Stomach smooth muscle (tissue), 2 donors: ENCODE results near the gene DLL1.

ENCODE experiments used
- H3K27ac ChIP-seq: one replicate; pipeline ENCODE4 v1.7.0; 2013; ENCODE audit warnings: mild to moderate bottlenecking, low read length, inconsistent platforms
- H3K27me3 ChIP-seq, 2 donors: one replicate each; pipeline ENCODE4 v1.7.0; 2013; ENCODE audit warnings: low read length in 2 of 2; ENCODE audit not compliant: insufficient read depth in 2 of 2, control insufficient read depth in 1 of 2
- H3K36me3 ChIP-seq, 2 donors: one replicate each; pipeline ENCODE4 v1.7.0; 2013; ENCODE audit warnings: low read length in 2 of 2; ENCODE audit not compliant: control insufficient read depth in 2 of 2, insufficient read depth in 2 of 2
- H3K4me1 ChIP-seq: one replicate; pipeline ENCODE4 v1.7.0; 2013; ENCODE audit warnings: low read length; ENCODE audit not compliant: control insufficient read depth, insufficient read depth
- H3K4me3 ChIP-seq, 2 donors: one replicate each; pipeline ENCODE4 v1.7.0; 2013; ENCODE audit warnings: low read length in 2 of 2
- H3K9ac ChIP-seq, 2 donors: one replicate each; pipeline ENCODE4 v1.7.0; 2013; ENCODE audit warnings: low read length in 2 of 2, mild to moderate bottlenecking in 1 of 2
- H3K9me3 ChIP-seq, 2 donors: one replicate each; pipeline ENCODE4 v1.7.0; 2013; ENCODE audit warnings: low read length in 2 of 2; ENCODE audit not compliant: control insufficient read depth in 2 of 2
- donor health status: healthy.
- donor health status: Pancreatic carcinoma.

The DLL1 gene

GRCh38 chr6:170235391-170236125 lies 55.3 kb downstream of the DLL1 start:
- Histone ChIP-seq H3K4me3 (no peak overlapping the region), H3K4me1 (no peaks in the 10 kb centered on the region), H3K27me3 (peaks cover 0 to 5% of the 10 kb centered on the region in 2 donors), H3K36me3 (no peaks in the 10 kb centered on the region), H3K27ac (no peak overlapping the region), H3K9me3 (no peaks in the 10 kb centered on the region), H3K9ac (no peak overlapping the region)

GRCh38 chr6:170234419-170234818 lies 56.5 kb downstream of the DLL1 start:
- Histone ChIP-seq H3K9me3 (no peaks in the 10 kb centered on the region), H3K36me3 (no peaks in the 10 kb centered on the region), H3K4me3 (no peak overlapping the region), H3K4me1 (no peaks in the 10 kb centered on the region), H3K27ac (no peak overlapping the region), H3K27me3 (peaks cover 0 to 5% of the 10 kb centered on the region in 2 donors), H3K9ac (no peak overlapping the region)

- H3K4me1 ChIP-seq: no peaks in the 10 kb centered on the region
- no peak overlapping the region for H3K4me3 ChIP-seq
- no peaks in the 10 kb centered on the region for H3K9me3 ChIP-seq
- no peaks in the 10 kb centered on the region for H3K36me3 ChIP-seq
- no peaks in the 10 kb centered on the region for H3K27me3 ChIP-seq
- no peak overlapping the region for H3K9ac ChIP-seq
- no peak overlapping the region for H3K27ac ChIP-seq
These were observed 57.3 kb downstream of the DLL1 start for GRCh38 chr6:170233286-170234205.
